ENCODE data around the gene SPATA32. TPM values are rescaled to one million over a fixed set of nuclear protein-coding genes. Genes with fewer than 3 reads are reported as not detected.

The SPATA32 gene
- total RNA-seq, 2 donors from 2014 or later = 3.2 TPM; not detected in 1

DNA sequence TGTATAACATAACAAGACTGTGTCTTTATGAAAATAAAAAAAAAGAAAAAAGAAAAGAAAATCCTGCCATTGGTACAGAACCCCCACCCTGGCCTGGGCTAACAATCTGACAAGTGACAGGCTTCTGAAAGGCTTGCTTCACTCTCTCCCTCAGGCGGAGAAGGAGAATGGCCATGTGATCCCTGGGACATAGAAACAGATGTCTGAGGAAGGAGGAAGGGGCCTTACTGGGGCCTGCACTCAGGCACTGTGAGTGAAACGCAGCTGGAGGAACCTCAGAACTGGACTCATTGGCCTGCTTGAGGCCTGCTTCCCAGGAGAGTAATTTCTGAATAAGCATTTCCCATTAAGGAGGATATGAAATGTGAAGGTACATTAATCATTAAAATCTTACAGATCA lies 37.5 kb upstream of the SPATA32 start:
- DNase-seq (ENCODE audit: low spot score) = no peak
- Histone ChIP-seq H3K27me3 (replicated peaks; ENCODE audit: insufficient read depth) (no peaks in the 10 kb centered on the region), H3K4me1 (replicated peaks) (peaks cover 24% of the 10 kb centered on the region), H3K9me3 (no peaks in the 10 kb centered on the region), H3K27ac (peak overlapping the region in 1 of 2 donors; percentile 3), H3K4me3 (no peak overlapping the region), H3K36me3 (no peaks in the 10 kb centered on the region)
- WGBS = 71% methylated on average over 2 of the region's 2 CpGs
- intact Hi-C loops (cut with DNase I) = no loop called here
- TF ChIP-seq, protein P1, sequence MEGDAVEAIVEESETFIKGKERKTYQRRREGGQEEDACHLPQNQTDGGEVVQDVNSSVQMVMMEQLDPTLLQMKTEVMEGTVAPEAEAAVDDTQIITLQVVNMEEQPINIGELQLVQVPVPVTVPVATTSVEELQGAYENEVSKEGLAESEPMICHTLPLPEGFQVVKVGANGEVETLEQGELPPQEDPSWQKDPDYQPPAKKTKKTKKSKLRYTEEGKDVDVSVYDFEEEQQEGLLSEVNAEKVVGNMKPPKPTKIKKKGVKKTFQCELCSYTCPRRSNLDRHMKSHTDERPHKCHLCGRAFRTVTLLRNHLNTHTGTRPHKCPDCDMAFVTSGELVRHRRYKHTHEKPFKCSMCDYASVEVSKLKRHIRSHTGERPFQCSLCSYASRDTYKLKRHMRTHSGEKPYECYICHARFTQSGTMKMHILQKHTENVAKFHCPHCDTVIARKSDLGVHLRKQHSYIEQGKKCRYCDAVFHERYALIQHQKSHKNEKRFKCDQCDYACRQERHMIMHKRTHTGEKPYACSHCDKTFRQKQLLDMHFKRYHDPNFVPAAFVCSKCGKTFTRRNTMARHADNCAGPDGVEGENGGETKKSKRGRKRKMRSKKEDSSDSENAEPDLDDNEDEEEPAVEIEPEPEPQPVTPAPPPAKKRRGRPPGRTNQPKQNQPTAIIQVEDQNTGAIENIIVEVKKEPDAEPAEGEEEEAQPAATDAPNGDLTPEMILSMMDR (IDR thresholded peaks at IDR 0.05) = no peak
- TF ChIP-seq POLR2A (IDR thresholded peaks at IDR 0.05) (no peak), POLR2AphosphoS5 (IDR thresholded peaks at IDR 0.05) (no peak)

DNA sequence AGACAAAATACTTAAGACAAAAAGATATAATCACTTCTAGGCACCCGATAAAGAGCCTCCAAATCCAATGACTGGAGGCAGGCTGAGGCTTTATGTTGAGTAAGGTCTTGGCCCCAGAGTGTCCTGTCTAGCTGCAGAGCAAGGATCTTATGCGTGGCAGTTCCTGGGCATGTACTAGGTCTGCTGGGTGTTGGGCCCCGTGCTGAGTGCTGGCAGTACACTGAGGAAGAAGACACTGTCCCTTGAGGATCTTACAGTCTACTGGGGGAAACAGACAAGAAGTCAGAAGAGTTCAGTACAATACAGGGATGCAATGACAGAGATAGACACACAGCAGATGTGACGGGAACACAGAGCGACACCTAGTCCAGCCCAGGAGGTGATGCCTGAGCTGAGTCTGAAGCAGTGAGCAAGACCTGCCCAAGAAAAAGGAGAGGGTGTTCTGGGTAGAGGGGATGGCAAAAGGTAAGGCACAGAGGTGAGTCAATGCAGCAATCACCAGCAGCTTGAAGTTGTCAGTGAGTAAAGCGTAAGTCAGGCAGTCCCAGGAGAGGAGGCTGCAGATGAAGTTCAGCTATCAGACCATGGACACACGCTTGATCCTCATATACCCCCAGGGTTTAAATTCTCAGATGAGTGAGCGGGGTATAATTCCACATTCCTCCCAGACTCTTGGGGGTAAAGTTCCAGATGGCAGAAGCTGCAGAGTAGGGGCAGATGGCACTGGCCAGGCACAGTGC lies 36.8 kb upstream of the SPATA32 start:
- H3K4me3 ChIP-seq = no peak overlapping the region
- no peak for DNase-seq (ENCODE audit: low spot score)
- no peaks in the 10 kb centered on the region for H3K27me3 ChIP-seq (replicated peaks; ENCODE audit: insufficient read depth)
- no peaks in the 10 kb centered on the region for H3K36me3 ChIP-seq
- peaks cover 31% of the 10 kb centered on the region for H3K4me1 ChIP-seq (replicated peaks)
- H3K27ac ChIP-seq = peak overlapping the region in 1 of 2 donors; percentile 3
- TF ChIP-seq POLR2AphosphoS5 (IDR thresholded peaks at IDR 0.05) = no peak
- no peak for TF ChIP-seq POLR2A (IDR thresholded peaks at IDR 0.05)
- TF ChIP-seq, protein P1 (IDR thresholded peaks at IDR 0.05) = no peak
- no peaks in the 10 kb centered on the region for H3K9me3 ChIP-seq
- 78% methylated on average over 8 of the region's 8 CpGs for WGBS
- intact Hi-C loops (cut with DNase I) = no loop called here

DNA sequence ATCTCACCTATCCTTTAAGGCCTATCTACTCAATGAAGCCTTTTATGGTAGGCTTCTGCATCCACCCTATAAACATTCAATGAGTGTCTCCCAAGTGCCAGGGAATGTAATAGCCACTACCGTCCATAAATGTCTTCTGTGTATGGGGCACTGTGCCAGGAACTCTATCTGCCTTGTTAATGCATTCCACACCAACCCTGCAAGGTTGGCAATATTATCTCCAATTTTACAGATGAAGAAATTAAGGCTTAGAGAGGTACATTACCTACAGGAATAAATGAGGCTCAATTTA lies 34.9 kb upstream of the SPATA32 start:
- Histone ChIP-seq H3K27me3 (replicated peaks; ENCODE audit: insufficient read depth) (no peaks in the 10 kb centered on the region), H3K36me3 (no peaks in the 10 kb centered on the region), H3K27ac (peak overlapping the region; percentile 74 to 82), H3K4me1 (replicated peaks) (peaks cover 44% of the 10 kb centered on the region), H3K4me3 (no peak overlapping the region), H3K9me3 (no peaks in the 10 kb centered on the region)
- WGBS = 11% methylated on average over 1 of the region's 1 CpG
- TF ChIP-seq, protein P1 (IDR thresholded peaks at IDR 0.05) = no peak
- TF ChIP-seq POLR2AphosphoS5 (IDR thresholded peaks at IDR 0.05) = peak; percentile 93
- intact Hi-C loops (cut with DNase I) = no loop called here
- DNase-seq (ENCODE audit: low spot score) = peak; percentile 89

DNA sequence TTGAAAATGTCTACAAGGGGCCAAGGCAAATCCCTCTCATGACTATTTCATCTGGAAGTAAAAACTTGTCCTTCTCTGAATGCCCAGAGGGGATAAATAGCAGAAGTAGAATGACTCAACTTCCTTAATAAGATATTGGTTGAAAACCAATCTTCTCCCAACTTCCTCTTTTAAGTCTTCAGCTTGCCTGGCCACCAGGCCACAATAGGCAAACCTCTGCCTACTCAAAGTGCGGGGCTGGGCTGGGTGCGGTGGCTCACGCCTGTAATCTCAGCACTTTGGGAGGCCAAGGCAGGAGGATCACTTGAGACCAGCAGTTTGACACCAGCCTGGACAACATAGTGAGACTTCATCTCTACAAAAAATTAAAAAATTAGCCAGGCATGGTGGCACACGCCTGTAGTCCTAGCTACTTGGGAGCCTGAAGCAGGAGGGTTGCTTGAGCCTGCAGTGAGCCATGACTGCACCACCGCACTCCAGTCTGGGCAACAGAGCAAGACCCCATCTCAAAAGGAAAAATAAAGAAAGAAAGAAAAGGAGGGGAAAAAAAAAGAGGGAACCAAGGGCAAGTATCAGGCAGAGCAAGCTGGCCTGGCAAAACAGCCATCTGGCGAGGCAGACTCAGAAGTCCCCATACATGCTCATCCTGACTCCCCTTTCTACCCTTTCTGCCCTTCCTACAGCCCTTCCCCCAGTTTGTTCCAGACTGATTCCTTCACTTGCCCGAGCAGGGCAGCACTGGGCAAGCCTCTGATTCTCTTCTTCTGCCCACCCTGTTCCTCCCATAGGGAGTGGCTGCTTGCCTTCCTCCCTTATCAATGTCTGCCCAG lies 34.3 kb upstream of the SPATA32 start:
- Histone ChIP-seq H3K27ac (peak overlapping the region; percentile 74 to 82), H3K36me3 (no peaks in the 10 kb centered on the region), H3K4me1 (replicated peaks) (peaks cover 44% of the 10 kb centered on the region), H3K27me3 (replicated peaks; ENCODE audit: insufficient read depth) (no peaks in the 10 kb centered on the region), H3K4me3 (no peak overlapping the region), H3K9me3 (no peaks in the 10 kb centered on the region)
- DNase-seq (ENCODE audit: low spot score) = no peak
- intact Hi-C loops (cut with DNase I) = no loop called here
- TF ChIP-seq POLR2AphosphoS5 (IDR thresholded peaks at IDR 0.05) (no peak), POLR2A (IDR thresholded peaks at IDR 0.05) (no peak)
- TF ChIP-seq, protein P1 (IDR thresholded peaks at IDR 0.05) = no peak
- 83% methylated on average over 7 of the region's 7 CpGs for WGBS
